SU-DHL-6 (cell line): ENCODE results near the gene EPHB2.

Experiments used
- H2AFZ ChIP-seq: fragments of 200-600 bp; sonication (generic); 2 replicates; pipeline ENCODE4 v1.6.1; 2014; ENCODE audit warnings: low read depth, mild to moderate bottlenecking, moderate library complexity, mixed read lengths, antibody characterized with exemption, low read length; ENCODE audit not compliant: severe bottlenecking
- H3F3A ChIP-seq: fragments of 200-600 bp; shearing (Covaris generic); 2 replicates; pipeline ENCODE4 v1.6.0; 2016; ENCODE audit warnings: antibody characterized with exemption, mild to moderate bottlenecking; ENCODE audit not compliant: insufficient read depth
- H3K27ac ChIP-seq: fragments of 200-600 bp; sonication (generic); 2 replicates; pipeline ENCODE4 v1.5.1; 2016; ENCODE audit warnings: low read depth, mild to moderate bottlenecking, low read length, moderate library complexity, mixed read lengths
- H3K27me3 ChIP-seq: fragments of 200-600 bp; sonication (generic), shearing (Covaris generic); 2 replicates; pipeline ENCODE4 v1.6.0; 2014; ENCODE audit warnings: mild to moderate bottlenecking, low read length
- H3K36me3 ChIP-seq: fragments of 200-600 bp; sonication (generic); 2 replicates; pipeline ENCODE4 v1.6.1; 2014; ENCODE audit warnings: mild to moderate bottlenecking, low read length, mixed read lengths
- H3K4me2 ChIP-seq: fragments of 300-600, 200-600 bp; shearing (Covaris generic), sonication (generic); 2 replicates; pipeline ENCODE4 v1.6.0; 2014; ENCODE audit warnings: low read length, low read depth, mild to moderate bottlenecking; ENCODE audit not compliant: poor library complexity, severe bottlenecking
- H3K4me3 ChIP-seq: fragments of 200-600 bp; sonication (generic); 2 replicates; pipeline ENCODE4 v1.5.1; 2014; ENCODE audit warnings: antibody characterized with exemption, low read length, mild to moderate bottlenecking, mixed read lengths; ENCODE audit not compliant: insufficient read depth, poor library complexity, severe bottlenecking
- H3K79me2 ChIP-seq: fragments of 200-600 bp; sonication (generic); 2 replicates; pipeline ENCODE4 v1.6.1; 2014; ENCODE audit warnings: mild to moderate bottlenecking, low read length, moderate library complexity; ENCODE audit not compliant: insufficient read depth
- H3K9ac ChIP-seq: fragments of 200-600 bp; sonication (generic); 2 replicates; pipeline ENCODE4 v1.7.0; 2014; ENCODE audit warnings: mild to moderate bottlenecking, low read length
- H3K9me2 ChIP-seq: fragments of 200-600 bp; sonication (generic); replicated peaks from 2 replicates; pipeline ENCODE4 v1.6.1; 2014; ENCODE audit warnings: low read length; ENCODE audit not compliant: insufficient read depth
- H3K9me3 ChIP-seq: fragments of 200-600 bp; sonication (generic); 2 replicates; pipeline ENCODE4 v1.6.1; 2014; ENCODE audit warnings: low read length, mixed read lengths; ENCODE audit not compliant: insufficient read depth
- H4K20me1 ChIP-seq: fragments of 200-600 bp; sonication (generic); 2 replicates; pipeline ENCODE4 v1.6.1; 2014; ENCODE audit warnings: low read depth, mild to moderate bottlenecking, antibody characterized with exemption, low read length, moderate library complexity, mixed read lengths
- EZH2phosphoT487 ChIP-seq: fragments of 200-600 bp; sonication (generic), shearing (Covaris generic); conservative IDR thresholded peaks from 2 replicates; pipeline ENCODE4 v1.6.1; 2018; ENCODE audit warnings: mild to moderate bottlenecking, antibody characterized with exemption, low read length, moderate library complexity, mixed read lengths
- TF ChIP-seq, protein P1 (sequence below): fragments of 200-600 bp; sonication (generic); IDR thresholded peaks from one replicate; pipeline ENCODE4 v1.5.1; 2017; ENCODE audit warnings: antibody characterized with exemption, mild to moderate bottlenecking, low read length, moderate library complexity; ENCODE audit not compliant: insufficient read depth, poor library complexity, severe bottlenecking

EPHB2 gene

DNA sequence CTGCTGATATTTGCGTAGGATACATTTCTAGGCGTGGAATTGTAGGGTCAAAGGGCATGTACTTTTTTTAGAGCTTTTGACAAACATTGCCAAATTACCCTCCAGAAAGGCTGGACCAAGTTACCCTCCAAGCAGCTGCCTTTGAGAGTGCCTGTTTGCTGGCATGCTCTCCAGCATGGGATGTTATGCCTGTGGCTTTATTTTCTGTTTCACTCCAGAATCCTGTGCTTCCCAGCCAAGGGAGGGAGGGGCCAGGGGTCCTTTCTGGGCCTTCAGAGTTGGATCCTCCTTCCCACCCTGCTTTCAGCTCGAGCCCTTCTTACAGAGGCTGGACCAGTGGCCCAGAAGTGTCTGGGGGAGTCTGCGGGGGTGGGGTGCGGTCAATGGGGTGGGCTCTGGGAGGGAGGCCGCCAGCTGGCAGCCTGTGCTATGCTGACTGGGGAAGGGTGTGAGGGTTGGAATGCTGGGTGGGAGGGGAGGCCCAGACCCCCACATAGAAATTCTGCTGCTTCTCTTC is 81.2 kb downstream of the EPHB2 start:
- H3K9me3 ChIP-seq = no peaks in the 10 kb centered on the region
- no peak overlapping the region for H2AFZ ChIP-seq
- H3K27me3 ChIP-seq = no peaks in the 10 kb centered on the region
- H3F3A ChIP-seq = no peaks in the 10 kb centered on the region
- H3K9me2 ChIP-seq = no peaks in the 10 kb centered on the region
- no peak overlapping the region for H3K9ac ChIP-seq
- no peaks in the 10 kb centered on the region for H4K20me1 ChIP-seq
- H3K4me3 ChIP-seq = no peak overlapping the region
- H3K79me2 ChIP-seq = no peaks in the 10 kb centered on the region
- no peak for TF ChIP-seq EZH2phosphoT487
- TF ChIP-seq, protein P1, sequence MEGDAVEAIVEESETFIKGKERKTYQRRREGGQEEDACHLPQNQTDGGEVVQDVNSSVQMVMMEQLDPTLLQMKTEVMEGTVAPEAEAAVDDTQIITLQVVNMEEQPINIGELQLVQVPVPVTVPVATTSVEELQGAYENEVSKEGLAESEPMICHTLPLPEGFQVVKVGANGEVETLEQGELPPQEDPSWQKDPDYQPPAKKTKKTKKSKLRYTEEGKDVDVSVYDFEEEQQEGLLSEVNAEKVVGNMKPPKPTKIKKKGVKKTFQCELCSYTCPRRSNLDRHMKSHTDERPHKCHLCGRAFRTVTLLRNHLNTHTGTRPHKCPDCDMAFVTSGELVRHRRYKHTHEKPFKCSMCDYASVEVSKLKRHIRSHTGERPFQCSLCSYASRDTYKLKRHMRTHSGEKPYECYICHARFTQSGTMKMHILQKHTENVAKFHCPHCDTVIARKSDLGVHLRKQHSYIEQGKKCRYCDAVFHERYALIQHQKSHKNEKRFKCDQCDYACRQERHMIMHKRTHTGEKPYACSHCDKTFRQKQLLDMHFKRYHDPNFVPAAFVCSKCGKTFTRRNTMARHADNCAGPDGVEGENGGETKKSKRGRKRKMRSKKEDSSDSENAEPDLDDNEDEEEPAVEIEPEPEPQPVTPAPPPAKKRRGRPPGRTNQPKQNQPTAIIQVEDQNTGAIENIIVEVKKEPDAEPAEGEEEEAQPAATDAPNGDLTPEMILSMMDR = no peak
- no peaks in the 10 kb centered on the region for H3K36me3 ChIP-seq
- H3K4me2 ChIP-seq = no peak overlapping the region
- H3K27ac ChIP-seq = no peak overlapping the region

DNA sequence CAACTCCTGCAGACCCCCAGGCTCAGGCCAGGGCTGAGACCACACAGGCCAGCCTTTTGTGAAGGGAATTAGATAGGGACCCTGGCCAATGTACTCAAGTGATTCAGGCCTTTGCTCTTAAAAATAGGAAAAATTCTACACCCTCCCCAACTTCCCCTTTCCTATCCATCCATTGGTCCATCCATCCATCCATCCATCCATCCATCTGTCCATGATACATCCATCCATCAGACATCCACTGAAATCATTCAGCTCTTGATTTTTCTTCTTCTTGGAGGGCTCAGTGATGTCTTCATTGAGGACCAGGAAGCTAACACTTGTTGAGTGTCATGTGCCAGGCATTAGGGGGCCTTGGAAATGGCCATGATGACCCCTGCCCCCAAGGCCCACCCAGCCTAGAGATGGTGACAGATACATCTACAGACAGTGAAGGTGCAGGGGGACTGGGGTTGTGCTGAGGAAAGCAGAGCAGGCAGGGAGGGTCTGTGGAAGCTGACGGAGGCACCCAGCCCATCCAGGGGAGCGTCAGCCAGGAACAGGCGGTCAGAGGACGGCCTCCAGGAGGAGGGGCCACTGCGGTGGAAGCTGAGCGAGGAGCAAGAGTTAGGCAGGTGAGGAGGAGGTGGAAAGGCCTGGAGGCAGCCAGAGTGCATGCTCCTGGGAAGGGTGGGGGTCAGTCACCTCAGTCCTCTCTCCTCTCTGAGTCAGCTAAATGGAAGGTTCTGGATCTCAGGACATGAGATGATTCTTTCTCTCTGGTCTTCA is 81.9 kb downstream of the EPHB2 start:
- Histone ChIP-seq H3K27me3 (no peaks in the 10 kb centered on the region), H3F3A (no peaks in the 10 kb centered on the region), H3K27ac (no peak overlapping the region), H3K9me3 (no peaks in the 10 kb centered on the region), H3K9ac (no peak overlapping the region), H3K9me2 (no peaks in the 10 kb centered on the region), H4K20me1 (no peaks in the 10 kb centered on the region), H3K4me2 (no peak overlapping the region), H3K4me3 (no peak overlapping the region), H3K36me3 (no peaks in the 10 kb centered on the region), H2AFZ (no peak overlapping the region), H3K79me2 (no peaks in the 10 kb centered on the region)
- TF ChIP-seq, protein P1 = no peak
- TF ChIP-seq EZH2phosphoT487 = no peak

DNA sequence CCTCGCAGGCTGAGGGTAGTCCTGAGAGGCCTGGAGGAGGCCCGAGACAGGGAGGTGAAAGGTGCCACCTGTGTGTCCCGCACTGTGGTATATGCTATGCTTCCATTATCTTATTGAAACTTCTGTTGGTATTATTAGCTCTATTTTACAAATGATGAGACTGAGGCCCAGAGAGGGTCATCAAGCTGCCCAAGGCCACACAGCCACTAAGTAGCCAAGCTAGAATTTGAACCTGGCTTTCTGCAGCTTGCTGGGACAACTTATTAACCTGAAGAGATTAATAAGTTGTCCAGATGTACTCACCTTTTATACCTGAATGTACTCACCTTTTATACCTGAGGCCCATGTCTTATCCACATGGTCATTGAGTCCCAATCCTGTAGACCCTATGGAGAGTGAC is 83.0 kb downstream of the EPHB2 start:
- Histone ChIP-seq H3K9ac (no peak overlapping the region), H3K9me2 (no peaks in the 10 kb centered on the region), H2AFZ (no peak overlapping the region), H3F3A (no peaks in the 10 kb centered on the region), H3K79me2 (no peaks in the 10 kb centered on the region), H3K36me3 (no peaks in the 10 kb centered on the region), H3K9me3 (no peaks in the 10 kb centered on the region), H3K4me3 (no peak overlapping the region), H4K20me1 (no peaks in the 10 kb centered on the region), H3K27me3 (no peaks in the 10 kb centered on the region), H3K27ac (no peak overlapping the region), H3K4me2 (no peak overlapping the region)
- no peak for TF ChIP-seq EZH2phosphoT487
- TF ChIP-seq, protein P1 = no peak
